Neural progenitor cell (in vitro differentiated cells): ENCODE data around the gene SLC2A9. TPM values are rescaled to one million over a fixed set of nuclear protein-coding genes. Genes with fewer than 3 reads are reported as not detected.

Source experiments
- DNase-seq: peaks from one replicate; pipeline ENCODE4 v3.0.0-alpha.2; 2016; ENCODE audit warnings: low spot score
- H2AFZ ChIP-seq: fragments of 200-600 bp; sonication (generic); replicated peaks from 2 replicates; pipeline ENCODE4 v1.6.1; 2016; ENCODE audit warnings: antibody characterized with exemption
- H3F3A ChIP-seq: fragments of 200-600 bp; sonication (generic); 2 replicates; pipeline ENCODE4 v1.6.1; 2016; ENCODE audit warnings: antibody characterized with exemption, low read depth
- H3K27ac ChIP-seq: fragments of 200-600 bp; sonication (generic); 2 replicates; pipeline ENCODE4 v1.5.1; 2016; ENCODE audit warnings: mild to moderate bottlenecking
- H3K27me3 ChIP-seq: fragments of 200-600 bp; sonication (generic); 2 replicates; pipeline ENCODE4 v1.6.1; 2016; ENCODE audit warnings: mild to moderate bottlenecking, moderate library complexity
- H3K36me3 ChIP-seq: fragments of 200-600 bp; sonication (generic); 2 replicates; pipeline ENCODE4 v1.5.1; 2016
- H3K4me1 ChIP-seq: fragments of 200-600 bp; sonication (generic); 2 replicates; pipeline ENCODE4 v1.6.1; 2016; ENCODE audit warnings: mixed run types
- H3K4me2 ChIP-seq: fragments of 200-600 bp; sonication (generic); 2 replicates; pipeline ENCODE4 v1.6.1; 2016
- H3K4me3 ChIP-seq: fragments of 200-600 bp; sonication (generic); 2 replicates; pipeline ENCODE4 v1.5.1; 2016
- H3K79me2 ChIP-seq: fragments of 200-600 bp; sonication (generic); 2 replicates; pipeline ENCODE4 v1.6.1; 2016; ENCODE audit warnings: low read depth
- H3K9ac ChIP-seq: fragments of 200-600 bp; sonication (generic); 2 replicates; pipeline ENCODE4 v1.6.1; 2016
- H3K9me3 ChIP-seq: fragments of 200-600 bp; sonication (generic); 2 replicates; pipeline ENCODE4 v1.5.1; 2016; ENCODE audit warnings: low read depth
- H4K20me1 ChIP-seq: fragments of 200-600 bp; sonication (generic); 2 replicates; pipeline ENCODE4 v1.6.1; 2016; ENCODE audit warnings: low read depth
- H3K27ac Mint-ChIP-seq: 3 replicates; pipeline ENCODE4 v1.8.0; 2021; ENCODE audit warnings: mixed read lengths
- H3K27me3 Mint-ChIP-seq: 2 replicates; pipeline ENCODE4 v1.8.0; 2022; ENCODE audit warnings: low read depth, mild to moderate bottlenecking, inconsistent platforms, moderate library complexity, mixed read lengths; ENCODE audit not compliant: insufficient read depth
- H3K36me3 Mint-ChIP-seq: 3 replicates; pipeline ENCODE4 v1.8.0; 2021; ENCODE audit warnings: mixed read lengths
- H3K4me1 Mint-ChIP-seq: 3 replicates; pipeline ENCODE4 v1.8.0; 2021; ENCODE audit warnings: mixed read lengths
- H3K4me3 Mint-ChIP-seq: 3 replicates; pipeline ENCODE4 v1.8.0; 2021; ENCODE audit warnings: mild to moderate bottlenecking, moderate library complexity, mixed read lengths
- H3K9me3 Mint-ChIP-seq: 3 replicates; pipeline ENCODE4 v1.8.0; 2020; ENCODE audit warnings: mixed read lengths
- CTCF ChIP-seq: fragments of 200-600 bp; sonication (generic); IDR thresholded peaks from 2 replicates; pipeline ENCODE4 v1.5.1; 2017; ENCODE audit warnings: antibody characterized with exemption, mild to moderate bottlenecking
- EZH2 ChIP-seq: fragments of 200-600 bp; sonication (generic); IDR thresholded peaks from 2 replicates; pipeline ENCODE4 v1.6.1; 2017; ENCODE audit warnings: antibody characterized with exemption, mild to moderate bottlenecking, moderate library complexity
- EZH2phosphoT487 ChIP-seq: fragments of 200-600 bp; sonication (generic); IDR thresholded peaks from 2 replicates; pipeline ENCODE4 v1.6.1; 2017; ENCODE audit warnings: antibody characterized with exemption
- total RNA-seq: library from RNA; depleted of rRNA; stranded (reverse); fragments of >200 nt; gene quantifications from 2 replicates; pipeline ENCODE4 v1.2.3, GENCODE V29; 2015; ENCODE audit warnings: low replicate concordance

The SLC2A9 gene
- total RNA-seq, 1 donor from 2014 or later = not detected

- Histone ChIP-seq H3K9me3 (no peaks in the 10 kb centered on the region), H3K27ac (no peak overlapping the region)
- no peak for TF ChIP-seq EZH2
These were observed 27.8 kb upstream of the SLC2A9 start for GRCh38 chr4:10048941-10049697.

GRCh38 chr4:10047967-10048366 lies 26.7 kb upstream of the SLC2A9 start:
- Histone ChIP-seq H3F3A (no peaks in the 10 kb centered on the region), H3K9me3 (no peaks in the 10 kb centered on the region), H3K9ac (no peak overlapping the region), H3K27me3 (no peaks in the 10 kb centered on the region), H2AFZ (no peak overlapping the region), H3K4me2 (no peak overlapping the region), H3K79me2 (no peaks in the 10 kb centered on the region), H4K20me1 (no peaks in the 10 kb centered on the region), H3K4me1 (peaks cover 22% of the 10 kb centered on the region), H3K27ac (no peak overlapping the region), H3K36me3 (no peaks in the 10 kb centered on the region), H3K4me3 (no peak overlapping the region)
- no peaks in the 10 kb centered on the region for H3K36me3 Mint-ChIP-seq
- no peak overlapping the region for H3K4me3 Mint-ChIP-seq
- no peaks in the 10 kb centered on the region for H3K9me3 Mint-ChIP-seq
- no peak overlapping the region for H3K27ac Mint-ChIP-seq
- no peak for TF ChIP-seq EZH2
- no peak for TF ChIP-seq CTCF
- no peak for TF ChIP-seq EZH2phosphoT487
- no peak for DNase-seq
- H3K4me1 Mint-ChIP-seq = peaks cover 25% of the 10 kb centered on the region
- H3K27me3 Mint-ChIP-seq = peaks cover 14% of the 10 kb centered on the region

More at GRCh38 chr4:10048941-10049697, 27.8 kb upstream of the SLC2A9 start:
- peaks cover 26% of the 10 kb centered on the region for H3K4me1 ChIP-seq
- no peaks in the 10 kb centered on the region for H3K36me3 ChIP-seq
- H3K4me3 ChIP-seq = no peak overlapping the region
- H3K4me2 ChIP-seq = no peak overlapping the region
- Mint-ChIP-seq H3K27me3 (peaks cover 14% of the 10 kb centered on the region), H3K36me3 (no peaks in the 10 kb centered on the region), H3K4me3 (no peak overlapping the region), H3K4me1 (peaks cover 32% of the 10 kb centered on the region), H3K27ac (no peak overlapping the region), H3K9me3 (no peaks in the 10 kb centered on the region)
- no peaks in the 10 kb centered on the region for H3K79me2 ChIP-seq
- no peaks in the 10 kb centered on the region for H3K27me3 ChIP-seq
- H2AFZ ChIP-seq = no peak overlapping the region
- no peaks in the 10 kb centered on the region for H3F3A ChIP-seq
- DNase-seq = no peak
- H4K20me1 ChIP-seq = no peaks in the 10 kb centered on the region
- H3K9ac ChIP-seq = no peak overlapping the region

GRCh38 chr4:10046471-10046870 lies 25.2 kb upstream of the SLC2A9 start:
- TF ChIP-seq EZH2 (no peak), CTCF (no peak), EZH2phosphoT487 (no peak)
- peaks cover 19% of the 10 kb centered on the region for H3K4me1 ChIP-seq
- H3K79me2 ChIP-seq = no peaks in the 10 kb centered on the region
- H4K20me1 ChIP-seq = no peaks in the 10 kb centered on the region
- no peaks in the 10 kb centered on the region for H3K27me3 ChIP-seq
- no peaks in the 10 kb centered on the region for H3K36me3 Mint-ChIP-seq
- peaks cover 8% of the 10 kb centered on the region for H3K27me3 Mint-ChIP-seq
- no peak overlapping the region for H3K27ac ChIP-seq
- no peak overlapping the region for H2AFZ ChIP-seq
- H3K4me2 ChIP-seq = no peak overlapping the region
- H3K4me3 Mint-ChIP-seq = no peak overlapping the region
- H3K4me3 ChIP-seq = no peak overlapping the region
- H3K9ac ChIP-seq = no peak overlapping the region
- H3F3A ChIP-seq = no peaks in the 10 kb centered on the region
- peaks cover 21% of the 10 kb centered on the region for H3K4me1 Mint-ChIP-seq
- no peaks in the 10 kb centered on the region for H3K36me3 ChIP-seq
- H3K27ac Mint-ChIP-seq = no peak overlapping the region
- H3K9me3 ChIP-seq = no peaks in the 10 kb centered on the region
- H3K9me3 Mint-ChIP-seq = peaks cover 8% of the 10 kb centered on the region
- no peak for DNase-seq

GRCh38 chr4:10045481-10045880 lies 24.2 kb upstream of the SLC2A9 start:
- TF ChIP-seq EZH2phosphoT487 (no peak), EZH2 (no peak), CTCF (no peak)
- H3K4me1 ChIP-seq = peaks cover 11% of the 10 kb centered on the region
- DNase-seq = no peak
- no peak overlapping the region for H3K4me2 ChIP-seq
- H3K9me3 Mint-ChIP-seq = peaks cover 8% of the 10 kb centered on the region
- no peak overlapping the region for H3K4me3 Mint-ChIP-seq
- no peaks in the 10 kb centered on the region for H3K36me3 Mint-ChIP-seq
- no peaks in the 10 kb centered on the region for H3K27me3 ChIP-seq
- peaks cover 13% of the 10 kb centered on the region for H3K4me1 Mint-ChIP-seq
- H3K36me3 ChIP-seq = no peaks in the 10 kb centered on the region
- no peaks in the 10 kb centered on the region for H3K9me3 ChIP-seq
- no peak overlapping the region for H3K9ac ChIP-seq
- no peaks in the 10 kb centered on the region for H4K20me1 ChIP-seq
- H3K27me3 Mint-ChIP-seq = peaks cover 13% of the 10 kb centered on the region
- H2AFZ ChIP-seq = no peak overlapping the region
- H3F3A ChIP-seq = no peaks in the 10 kb centered on the region
- H3K79me2 ChIP-seq = no peaks in the 10 kb centered on the region
- H3K27ac ChIP-seq = no peak overlapping the region
- H3K27ac Mint-ChIP-seq = no peak overlapping the region
- H3K4me3 ChIP-seq = no peak overlapping the region
